Heart right ventricle (tissue), 16 donors: ENCODE results near the gene POLRMT. TPM values are rescaled to one million over a fixed set of nuclear protein-coding genes. Genes with fewer than 3 reads are reported as not detected.

Source experiments
- ATAC-seq, 8 donors: fragments of 200-7000 bp; cut with Tn5 transposase; one replicate each; pipeline ENCODE4 v1.9.1; 2020; ENCODE audit warnings: mild to moderate bottlenecking in 8 of 8, moderate library complexity in 8 of 8, moderate number of reproducible peaks in 1 of 8
- DNase-seq, 2 donors: peaks; one replicate each; pipeline ENCODE4 v3.0.0-alpha.2; 2020
- H3K27ac ChIP-seq, 10 donors: fragments of 200-600 bp; sonication (generic) in 2 of 10; one replicate each; pipeline versions ENCODE4 v1.5.0 to v1.8.0; 2020 to 2022; ENCODE audit warnings: mild to moderate bottlenecking in 3 of 10
- H3K27me3 ChIP-seq, 7 donors: fragments of 200-600 bp; one replicate each; pipeline ENCODE4 v1.8.0; 2021 to 2022; ENCODE audit warnings: mild to moderate bottlenecking in 2 of 7
- H3K36me3 ChIP-seq, 9 donors: fragments of 200-600 bp; sonication (generic) in 1 of 9; one replicate each; pipeline versions ENCODE4 v1.5.0 to v1.8.0; 2020 to 2022; ENCODE audit warnings: mild to moderate bottlenecking in 2 of 9
- H3K4me1 ChIP-seq, 9 donors: fragments of 200-600 bp; sonication (generic) in 1 of 9; one replicate each; pipeline versions ENCODE4 v1.5.0 to v1.8.0; 2020 to 2022; ENCODE audit warnings: mild to moderate bottlenecking in 4 of 9
- H3K4me3 ChIP-seq, 10 donors: fragments of 200-600 bp; sonication (generic) in 2 of 10; one replicate each; pipeline versions ENCODE4 v1.5.0 to v1.8.0; 2020 to 2022; ENCODE audit warnings: mild to moderate bottlenecking in 7 of 10, moderate library complexity in 2 of 10
- H3K9me3 ChIP-seq, 11 donors: fragments of 200-600 bp in 10 of 11; sonication (generic) in 2 of 11; one replicate each; pipeline versions ENCODE4 v1.5.0 to v1.8.0; 2013 to 2022; ENCODE audit warnings: mild to moderate bottlenecking in 2 of 11, control low read depth in 1 of 11, moderate library complexity in 1 of 11
- WGBS, 2 donors: extraction: QIAGEN DNeasy Blood & Tissue Kit; methylation state at CpG; one replicate each; pipeline ENCODE4 v1.1.7; 2013; ENCODE audit warnings: inconsistent platforms in 1 of 2; 5-methylcytosine and 5-hydroxymethylcytosine counted together
- intact Hi-C, 10 donors: fragments of 100-400 bp; cut with DNase I; formaldehyde crosslinking; loops; one replicate each; pipeline versions ENCODE4 v1.11.1 to v1.14.2; 2022
- polyA plus RNA-seq, 2 donors: library from polyadenylated mRNA; stranded (reverse); fragments of 200-250 nt; gene quantifications; one replicate each; pipeline ENCODE4 v1.2.3, GENCODE V29; 2013
- total RNA-seq, 10 donors: library from RNA; stranded (reverse); fragmentation: NEBNext Ultra II Directional in 3 of 10; extraction: Animal tissue kit (Norgen Biotek cat#: 25700) in 3 of 10; gene quantifications; one replicate each; pipeline versions ENCODE4 v1.2.1 to v1.2.4, GENCODE V29; 2021 to 2023
- TF ChIP-seq, protein P1 (sequence below), 9 donors: fragments of 200-600 bp; sonication (generic) in 2 of 9; IDR thresholded peaks; one replicate each; pipeline versions ENCODE4 v1.5.0 to v1.8.0; 2021 to 2022; ENCODE audit warnings: antibody characterized with exemption in 9 of 9, mild to moderate bottlenecking in 5 of 9, moderate library complexity in 1 of 9
- donor health status: Arrhythmogenic right ventricular cardiomyopathy.
- donor health status: ischemic (EF 13 %, LVEDD 7.1; RV severe dilation, severe dysfunction).
- donor health status: healthy with polysubstance abuse.
- donor health status: DM: no; HTN: yes; CAD: no.
- donor health status: DM: no; HTN: no; CAD: no.
- donor health status: ischemic (EF 25% LVEDD 6.9; RV normal size, moderate dysfunction).
- donor health status: ischemic (EF 25% LVEDD 5.7; RV mildly dilated, moderate dysfunction).
- donor health status: healthy.
- donor health status: DM: yes; HTN: yes; CAD: no.
- donor health status: Ischemic cardiomyopathy.
- donor health status: ischemic (EF 35%, LVEDD 5.7; RV mildly dilated, moderate dysfunction).
- donor health status: nonischemic (EF 11% LVEDD 7.7; RV severe dilation, severe dysfunction).
- donor health status: DM: yes; HTN: yes; CAD: no.
- donor health status: PGD.
- donor health status: ischemic (EF 29% LVEDD 5.4; RV normal size, mild dysfunction).
- donor health status: nonischemic (EF 23%, LVEDD 6.1; RV moderate dilation, normal function).

The POLRMT gene
- total and polyA plus RNA-seq, 12 donors: 37.2 to 159 (median 45.3) TPM

- no peak overlapping the region for H3K4me3 ChIP-seq
- peaks cover 17 to 40% (median 29%) of the 10 kb centered on the region in 7 donors for H3K27me3 ChIP-seq
- DNase-seq (no peak), ATAC-seq (no peak)
- no peaks in the 10 kb centered on the region for H3K36me3 ChIP-seq
- H3K4me1 ChIP-seq: peaks cover 0 to 11% (median 1%) of the 10 kb centered on the region in 9 donors
- H3K27ac ChIP-seq: no peak overlapping the region
- WGBS, 2 donors: 78 to 79% methylated on average over 24 of the region's 24 CpGs
- intact Hi-C loops: loop anchor here in 1 of 10 donors (10.0 kb wide), 1 partner anchor 140 kb away; no protein-coding TSS in a partner anchor
- H3K9me3 ChIP-seq: no peaks in the 10 kb centered on the region
- TF ChIP-seq, protein P1, sequence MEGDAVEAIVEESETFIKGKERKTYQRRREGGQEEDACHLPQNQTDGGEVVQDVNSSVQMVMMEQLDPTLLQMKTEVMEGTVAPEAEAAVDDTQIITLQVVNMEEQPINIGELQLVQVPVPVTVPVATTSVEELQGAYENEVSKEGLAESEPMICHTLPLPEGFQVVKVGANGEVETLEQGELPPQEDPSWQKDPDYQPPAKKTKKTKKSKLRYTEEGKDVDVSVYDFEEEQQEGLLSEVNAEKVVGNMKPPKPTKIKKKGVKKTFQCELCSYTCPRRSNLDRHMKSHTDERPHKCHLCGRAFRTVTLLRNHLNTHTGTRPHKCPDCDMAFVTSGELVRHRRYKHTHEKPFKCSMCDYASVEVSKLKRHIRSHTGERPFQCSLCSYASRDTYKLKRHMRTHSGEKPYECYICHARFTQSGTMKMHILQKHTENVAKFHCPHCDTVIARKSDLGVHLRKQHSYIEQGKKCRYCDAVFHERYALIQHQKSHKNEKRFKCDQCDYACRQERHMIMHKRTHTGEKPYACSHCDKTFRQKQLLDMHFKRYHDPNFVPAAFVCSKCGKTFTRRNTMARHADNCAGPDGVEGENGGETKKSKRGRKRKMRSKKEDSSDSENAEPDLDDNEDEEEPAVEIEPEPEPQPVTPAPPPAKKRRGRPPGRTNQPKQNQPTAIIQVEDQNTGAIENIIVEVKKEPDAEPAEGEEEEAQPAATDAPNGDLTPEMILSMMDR (IDR thresholded peaks at IDR 0.05): no peak
Observed at GRCh38 chr19:594265-594870, 39.0 kb downstream of the POLRMT start.

DNA sequence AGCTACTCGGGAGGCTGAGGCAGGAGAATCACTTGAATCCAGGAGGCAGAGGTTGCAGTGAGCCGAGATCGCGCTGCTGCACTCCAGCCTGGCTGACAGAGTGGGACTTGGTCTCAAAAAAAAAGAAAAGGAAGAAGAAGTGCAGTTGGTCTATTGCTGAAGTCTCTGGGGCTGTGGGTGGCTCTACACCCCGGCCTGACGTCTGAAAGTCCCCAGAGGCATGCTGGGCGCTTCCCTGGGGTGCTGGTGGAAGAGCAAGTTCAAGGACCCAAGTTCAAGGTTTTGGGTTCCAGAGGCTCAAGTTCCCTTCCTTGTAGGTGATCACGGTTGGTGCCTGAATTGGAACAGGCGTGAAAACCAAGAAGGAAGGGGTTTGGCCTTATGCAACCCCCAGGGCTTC lies 39.8 kb downstream of the POLRMT start:
- no peaks in the 10 kb centered on the region for H3K36me3 ChIP-seq
- H3K27me3 ChIP-seq: peaks cover 26 to 48% (median 38%) of the 10 kb centered on the region in 7 donors
- DNase-seq: no peak
- no peaks in the 10 kb centered on the region for H3K9me3 ChIP-seq
- intact Hi-C loops: loop anchor here in 1 of 10 donors (10.0 kb wide), 1 partner anchor 141 kb away; no protein-coding TSS in a partner anchor
- H3K4me1 ChIP-seq: peaks cover under 1 to 20% (median 9%) of the 10 kb centered on the region in 9 donors
- TF ChIP-seq, protein P1 (IDR thresholded peaks at IDR 0.05): no peak
- no peak overlapping the region for H3K27ac ChIP-seq
- no peak overlapping the region for H3K4me3 ChIP-seq
- 67 to 73% methylated on average over 9 of the region's 9 CpGs for WGBS, 2 donors
- ATAC-seq: no peak

DNA sequence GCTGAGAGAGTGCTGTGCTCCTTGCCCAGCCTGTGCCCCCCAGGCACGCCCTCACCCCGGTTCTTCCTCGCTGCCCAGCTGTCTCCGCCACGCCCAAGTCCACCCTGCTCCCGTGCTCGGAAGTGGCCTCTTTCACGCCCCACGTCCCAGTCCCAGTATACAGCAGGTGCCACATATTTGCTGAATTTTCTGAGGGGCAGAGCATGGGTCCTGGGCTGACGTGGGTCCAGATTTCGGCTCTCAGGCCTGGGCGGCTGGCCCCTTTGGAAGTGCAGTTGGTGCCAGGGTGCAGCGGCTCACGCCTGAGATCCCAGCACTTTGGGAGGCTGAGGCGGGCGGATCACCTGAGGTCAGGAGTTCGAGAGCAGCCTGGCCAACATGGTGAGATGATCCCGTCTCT lies 40.3 kb downstream of the POLRMT start:
- Histone ChIP-seq H3K27me3 (peaks cover 27 to 53% (median 42%) of the 10 kb centered on the region in 7 donors), H3K9me3 (no peaks in the 10 kb centered on the region), H3K36me3 (no peaks in the 10 kb centered on the region), H3K4me3 (no peak overlapping the region), H3K27ac (no peak overlapping the region), H3K4me1 (peaks cover 3 to 24% (median 14%) of the 10 kb centered on the region in 9 donors)
- WGBS, 2 donors: 79 to 88% methylated on average over 18 of the region's 18 CpGs
- DNase-seq (no peak), ATAC-seq (no peak)
- TF ChIP-seq, protein P1 (IDR thresholded peaks at IDR 0.05): no peak
- intact Hi-C loops: loop anchor here in 1 of 10 donors (10.0 kb wide), 1 partner anchor 142 kb away; no protein-coding TSS in a partner anchor

- TF ChIP-seq, protein P1 (IDR thresholded peaks at IDR 0.05): no peak
- DNase-seq (no peak), ATAC-seq (no peak)
- Histone ChIP-seq H3K9me3 (no peaks in the 10 kb centered on the region), H3K4me1 (peaks cover 3 to 28% (median 17%) of the 10 kb centered on the region in 9 donors), H3K36me3 (no peaks in the 10 kb centered on the region), H3K27ac (no peak overlapping the region), H3K4me3 (no peak overlapping the region), H3K27me3 (peaks cover 27 to 60% (median 50%) of the 10 kb centered on the region in 7 donors)
- 79 to 82% methylated on average over 19 of the region's 19 CpGs for WGBS, 2 donors
- intact Hi-C loops: loop anchor here in 1 of 10 donors (10.0 kb wide), 1 partner anchor 143 kb away; no protein-coding TSS in a partner anchor
Observed at GRCh38 chr19:592101-592500, 41.2 kb downstream of the POLRMT start.
